Measurements from ENCODE around the gene RAB21. TPM values are rescaled to one million over a fixed set of nuclear protein-coding genes. Genes with fewer than 3 reads are reported as not detected.

Gene RAB21
- total and polyA plus RNA-seq, 11 donors: 25.3 to 236 (median 193) TPM

DNA sequence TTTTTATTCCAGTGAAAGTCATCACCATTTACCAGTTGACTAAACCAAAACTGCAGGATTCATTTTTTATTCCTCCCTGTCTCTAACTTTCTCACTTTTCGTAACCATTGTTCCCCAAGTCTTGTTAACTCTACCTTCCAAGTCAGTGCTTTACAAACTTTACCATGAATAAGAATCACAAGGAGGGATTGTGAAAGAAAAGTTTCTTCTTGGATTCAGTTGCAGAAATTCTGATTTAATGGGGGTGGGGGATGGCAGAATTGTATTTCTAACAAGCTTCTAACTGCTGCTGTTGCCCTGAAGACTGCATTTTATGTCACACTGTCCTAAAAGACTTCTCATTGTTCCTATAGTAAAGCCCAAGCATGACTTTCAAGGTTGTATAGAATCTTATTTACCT is 5.0 kb upstream of the RAB21 start:
- H3K4me3 ChIP-seq: no peak overlapping the region
- no peaks in the 10 kb centered on the region for H3K9me3 ChIP-seq
- no peak for DNase-seq
- ATAC-seq: no peak
- H3K27ac ChIP-seq: no peak overlapping the region
- H3K4me1 ChIP-seq: peaks cover 0 to 7% (median 3%) of the 10 kb centered on the region in 12 donors
- peaks cover 0 to 8% (median 0%) of the 10 kb centered on the region in 9 donors for H3K27me3 ChIP-seq
- WGBS, 4 donors: 87 to 93% (median 89%) methylated on average over 1 of the region's 1 CpG
- TF ChIP-seq CTCF (IDR thresholded peaks at IDR 0.05): no peak
- no peak for TF ChIP-seq POLR2A (IDR thresholded peaks at IDR 0.05)
- H3K36me3 ChIP-seq: no peaks in the 10 kb centered on the region
- intact Hi-C loops (cut with DNase I): loop anchor here (5.0 to 10.0 kb wide), 8 partner anchors 57 to 332 kb away; partner anchors contain the start of genes THAP2 (in 4 of the 10), TMEM19 (in 4 of the 10) and ZFC3H1 (in 4 of the 10)

DNA sequence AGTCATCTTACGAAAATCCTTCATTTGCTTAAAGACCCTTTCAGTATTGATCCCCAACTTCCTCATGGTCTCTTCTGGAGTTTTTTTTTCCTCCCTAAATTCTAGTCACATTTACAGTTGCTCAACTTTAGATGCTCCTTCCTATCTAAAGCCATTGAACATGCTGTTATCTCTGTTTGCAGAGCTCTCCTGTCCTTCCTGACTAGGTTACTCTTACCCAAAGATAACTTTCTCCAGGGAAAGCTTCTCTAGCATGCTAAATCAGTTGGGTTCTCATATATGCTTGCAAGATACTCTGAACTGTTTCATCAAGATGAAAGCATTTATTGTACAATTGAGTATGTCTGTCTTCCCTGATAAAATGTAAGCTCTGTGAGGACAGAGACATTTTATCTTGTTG is 1.8 kb upstream of the RAB21 start:
- no peak for ATAC-seq
- intact Hi-C loops (cut with DNase I): loop anchor here in 5 of 10 donors (5.0 to 10.0 kb wide), 3 partner anchors 66 to 91 kb away; partner anchors contain the start of genes THAP2 (in 3 of the 5), ZFC3H1 (in 3 of the 5) and TMEM19 (in 2 of the 5)
- peaks cover 0 to 29% (median 19%) of the 10 kb centered on the region in 12 donors for H3K4me1 ChIP-seq

GRCh38 chr12:71755146-71755892 is 656 bp downstream of the RAB21 start:
- DNase-seq (peak in 4 of 5 donors; percentile 21 to 74 (median 48)), ATAC-seq (peak; percentile 21 to 45 (median 34))
- Histone ChIP-seq H3K4me3 (peak overlapping the region; percentile 59 to 97 (median 87)), H3K36me3 (peaks cover 4 to 32% (median 12%) of the 10 kb centered on the region in 9 donors), H3K27me3 (no peaks in the 10 kb centered on the region), H3K4me1 (peaks cover 0 to 43% (median 24%) of the 10 kb centered on the region in 12 donors), H3K27ac (peak overlapping the region; percentile 93 to 98 (median 96)), H3K9me3 (peaks cover 0 to 24% (median 15%) of the 10 kb centered on the region in 12 donors)
- WGBS, 4 donors: 0 to 1% (median 1%) methylated on average over 32 to 45 of the region's 45 CpGs
- TF ChIP-seq POLR2A (IDR thresholded peaks at IDR 0.05): no peak
- no peak for TF ChIP-seq CTCF (IDR thresholded peaks at IDR 0.05)
- intact Hi-C loops (cut with DNase I): loop anchor here in 4 of 10 donors (2.0 to 10.0 kb wide), 2 partner anchors 91 to 93 kb away; partner anchors contain the start of genes ZFC3H1 (in 4 of the 4) and THAP2 (in 2 of the 4)

More for the DNA sequence above, 1.8 kb upstream of the RAB21 start:
- peaks cover 0 to under 1% (median 0%) of the 10 kb centered on the region in 12 donors for H3K9me3 ChIP-seq
- TF ChIP-seq POLR2A (IDR thresholded peaks at IDR 0.05): no peak
- H3K4me3 ChIP-seq: no peak overlapping the region
- H3K27ac ChIP-seq: no peak overlapping the region
- H3K36me3 ChIP-seq: peaks cover 0 to 10% (median 3%) of the 10 kb centered on the region in 9 donors
- H3K27me3 ChIP-seq: peaks cover 0 to 7% (median 0%) of the 10 kb centered on the region in 9 donors
- WGBS, 4 donors: 76 to 88% (median 81%) methylated on average over 1 of the region's 1 CpG
- no peak for DNase-seq

DNA sequence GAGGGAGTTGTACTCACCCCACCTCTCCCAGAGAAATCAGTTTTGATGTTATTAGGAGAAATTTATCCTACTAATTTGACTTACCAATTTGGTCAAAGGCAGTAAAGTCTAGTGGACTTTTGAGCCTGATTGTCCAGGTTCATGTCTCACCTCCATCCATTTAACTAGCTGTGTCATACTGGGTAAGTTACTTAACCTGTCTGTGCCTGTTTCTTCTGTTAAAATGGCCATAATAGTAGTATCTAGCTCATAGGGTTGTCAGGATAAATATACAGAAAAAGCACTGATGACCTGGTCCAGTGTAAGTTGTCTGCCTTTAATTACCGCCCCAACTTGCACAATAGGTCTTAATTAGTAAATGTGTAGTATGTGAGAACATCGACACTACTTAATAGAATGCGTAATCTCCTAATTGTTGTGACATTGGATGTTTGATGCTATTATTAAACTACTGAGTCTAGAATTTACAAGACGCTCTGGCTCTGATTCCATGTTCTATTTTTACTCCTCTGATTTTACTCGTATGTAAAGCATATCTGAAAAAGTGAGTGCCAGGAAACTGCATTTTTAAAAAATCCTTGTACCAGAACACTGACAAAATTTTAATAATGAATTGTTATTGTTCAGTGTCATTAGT is 1.5 kb downstream of the RAB21 start:
- Histone ChIP-seq H3K9me3 (peaks cover 0 to 32% (median 23%) of the 10 kb centered on the region in 12 donors), H3K27ac (peak overlapping the region; percentile 93 to 98 (median 96)), H3K4me1 (peaks cover 0 to 43% (median 24%) of the 10 kb centered on the region in 12 donors), H3K36me3 (peaks cover 4 to 40% (median 12%) of the 10 kb centered on the region in 9 donors), H3K27me3 (no peaks in the 10 kb centered on the region), H3K4me3 (peak overlapping the region; percentile 59 to 97 (median 87))
- whole genome bisulfite sequencing, 4 donors: 19 to 25% (median 23%) methylated on average over 5 of the region's 5 CpGs
- ATAC-seq (peak; percentile 33 to 62 (median 60)), DNase-seq (no peak)
- TF ChIP-seq POLR2A (IDR thresholded peaks at IDR 0.05): no peak
- TF ChIP-seq CTCF (IDR thresholded peaks at IDR 0.05): no peak
- intact Hi-C loops (cut with DNase I): loop anchor here in 2 of 10 donors (10.0 kb wide), 1 partner anchor 91 kb away; the partner anchor contains the start of genes THAP2 (in 2 of the 2) and ZFC3H1 (in 2 of the 2)
